ENCODE data around the gene TRDN. TPM values are rescaled to one million over a fixed set of nuclear protein-coding genes. Genes with fewer than 3 reads are reported as not detected.
A peak's percentile ranks its signal among the peaks of the same experiment; 100 is the strongest.

Gene TRDN
- total and polyA plus RNA-seq, 2 experiments from 2014 or later, result 0.10 to 0.48 TPM

DNA sequence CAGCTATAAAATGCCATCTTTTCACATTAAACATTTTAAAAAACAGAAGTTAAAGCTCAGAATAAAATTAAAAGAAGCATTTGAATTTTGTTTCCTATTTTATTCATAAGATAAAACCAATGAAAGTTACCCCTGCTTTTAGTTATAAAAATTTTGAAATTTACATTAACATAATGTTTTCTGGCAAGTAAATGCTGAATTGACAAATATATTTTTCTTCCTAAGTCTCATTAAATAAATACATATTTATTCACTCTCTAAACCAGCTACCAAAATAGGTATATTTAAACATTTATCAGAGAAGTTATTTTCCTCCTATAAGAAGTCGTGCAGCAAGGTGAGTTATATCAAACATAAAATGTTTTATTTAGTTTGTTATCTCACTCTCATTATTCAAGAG, 213.6 kb downstream of the TRDN start:
- Histone ChIP-seq H3K4me2 (no peak overlapping the region), H3K9me3 (ENCODE audit: low read depth) (no peaks in the 10 kb centered on the region), H3K27me3 (no peaks in the 10 kb centered on the region), H3K27ac (no peak overlapping the region), H3K79me2 (no peaks in the 10 kb centered on the region), H2AFZ (no peak overlapping the region), H3K4me1 (ENCODE audit: insufficient read depth) (no peaks in the 10 kb centered on the region), H4K20me1 (ENCODE audit: insufficient read depth, poor library complexity, severe bottlenecking) (no peaks in the 10 kb centered on the region), H3K9me2 (replicated peaks; ENCODE audit: insufficient read depth) (no peaks in the 10 kb centered on the region), H3K4me3 (no peak overlapping the region), H3K36me3 (replicated peaks; ENCODE audit: insufficient read depth, low read depth) (no peaks in the 10 kb centered on the region)
- no peak for DNase-seq (ENCODE audit: low spot score)
- TF ChIP-seq, protein P1, sequence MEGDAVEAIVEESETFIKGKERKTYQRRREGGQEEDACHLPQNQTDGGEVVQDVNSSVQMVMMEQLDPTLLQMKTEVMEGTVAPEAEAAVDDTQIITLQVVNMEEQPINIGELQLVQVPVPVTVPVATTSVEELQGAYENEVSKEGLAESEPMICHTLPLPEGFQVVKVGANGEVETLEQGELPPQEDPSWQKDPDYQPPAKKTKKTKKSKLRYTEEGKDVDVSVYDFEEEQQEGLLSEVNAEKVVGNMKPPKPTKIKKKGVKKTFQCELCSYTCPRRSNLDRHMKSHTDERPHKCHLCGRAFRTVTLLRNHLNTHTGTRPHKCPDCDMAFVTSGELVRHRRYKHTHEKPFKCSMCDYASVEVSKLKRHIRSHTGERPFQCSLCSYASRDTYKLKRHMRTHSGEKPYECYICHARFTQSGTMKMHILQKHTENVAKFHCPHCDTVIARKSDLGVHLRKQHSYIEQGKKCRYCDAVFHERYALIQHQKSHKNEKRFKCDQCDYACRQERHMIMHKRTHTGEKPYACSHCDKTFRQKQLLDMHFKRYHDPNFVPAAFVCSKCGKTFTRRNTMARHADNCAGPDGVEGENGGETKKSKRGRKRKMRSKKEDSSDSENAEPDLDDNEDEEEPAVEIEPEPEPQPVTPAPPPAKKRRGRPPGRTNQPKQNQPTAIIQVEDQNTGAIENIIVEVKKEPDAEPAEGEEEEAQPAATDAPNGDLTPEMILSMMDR (IDR thresholded peaks at IDR 0.05; ENCODE audit: poor library complexity), result no peak
- no peak for TF ChIP-seq EZH2 (IDR thresholded peaks at IDR 0.05; ENCODE audit: borderline replicate concordance)
- TF ChIP-seq EZH2phosphoT487 (IDR thresholded peaks at IDR 0.05; ENCODE audit: low read depth, severe bottlenecking, unreplicated experiment), result no peak
- WGBS (ENCODE audit: low lambda C conversion rate, missing lambda C conversion rate), result 88% methylated on average over 1 of the region's 1 CpG

DNA sequence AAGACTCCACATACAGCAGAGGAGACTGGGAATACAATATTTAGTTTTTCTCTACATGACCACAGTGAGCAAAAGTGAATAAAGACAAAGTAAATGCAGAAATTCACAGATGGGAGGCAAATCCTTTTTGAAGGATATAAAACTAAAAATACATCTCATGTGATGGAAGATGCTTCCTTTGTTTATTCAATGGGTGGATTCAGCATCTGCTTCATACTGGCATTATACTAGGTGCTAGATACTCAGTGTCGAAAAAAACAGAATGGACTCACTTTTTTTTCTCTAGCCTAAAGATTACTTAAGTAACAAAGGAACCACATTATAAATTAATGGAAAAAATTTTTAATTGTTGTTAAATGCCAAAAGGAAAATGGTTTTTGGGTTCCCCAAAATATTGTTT, 216.2 kb downstream of the TRDN start:
- H3K4me2 ChIP-seq, result no peak overlapping the region
- no peaks in the 10 kb centered on the region for H3K36me3 ChIP-seq (replicated peaks; ENCODE audit: insufficient read depth, low read depth)
- H3K27me3 ChIP-seq, result no peaks in the 10 kb centered on the region
- H3K79me2 ChIP-seq, result no peaks in the 10 kb centered on the region
- DNase-seq (ENCODE audit: low spot score), result no peak
- no peaks in the 10 kb centered on the region for H3K9me2 ChIP-seq (replicated peaks; ENCODE audit: insufficient read depth)
- no peak overlapping the region for H2AFZ ChIP-seq
- H3K4me1 ChIP-seq (ENCODE audit: insufficient read depth), result no peaks in the 10 kb centered on the region
- TF ChIP-seq EZH2 (IDR thresholded peaks at IDR 0.05; ENCODE audit: borderline replicate concordance) (no peak), EZH2phosphoT487 (IDR thresholded peaks at IDR 0.05; ENCODE audit: low read depth, severe bottlenecking, unreplicated experiment) (no peak)
- TF ChIP-seq, protein P1 (IDR thresholded peaks at IDR 0.05; ENCODE audit: poor library complexity), result no peak
- no peaks in the 10 kb centered on the region for H3K9me3 ChIP-seq (ENCODE audit: low read depth)
- H4K20me1 ChIP-seq (ENCODE audit: insufficient read depth, poor library complexity, severe bottlenecking), result no peaks in the 10 kb centered on the region
- WGBS (ENCODE audit: low lambda C conversion rate, missing lambda C conversion rate), result 64% methylated on average over 1 of the region's 1 CpG
- no peak overlapping the region for H3K4me3 ChIP-seq
- H3K27ac ChIP-seq, result no peak overlapping the region

DNA sequence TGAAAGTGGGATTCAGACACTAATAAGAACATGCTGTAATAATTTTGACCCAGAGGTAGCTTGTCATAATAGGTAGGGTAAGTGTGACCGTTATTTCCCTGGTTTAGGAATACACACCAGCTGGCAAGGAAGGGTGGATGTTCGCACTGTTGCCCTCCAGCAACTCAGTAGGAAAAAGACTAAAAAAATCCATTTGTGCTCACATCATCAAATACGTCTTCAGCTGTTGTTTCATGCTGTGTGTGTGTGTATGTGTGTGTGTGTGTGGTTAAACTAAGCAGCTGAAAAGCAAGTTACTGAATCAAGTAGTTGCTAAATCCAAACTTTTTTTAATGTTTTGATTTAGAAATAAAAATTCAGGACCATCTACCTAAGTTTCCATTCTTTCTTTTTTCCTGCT, 218.7 kb downstream of the TRDN start:
- no peak overlapping the region for H3K4me3 ChIP-seq
- H3K79me2 ChIP-seq, result no peaks in the 10 kb centered on the region
- no peaks in the 10 kb centered on the region for H3K9me2 ChIP-seq (replicated peaks; ENCODE audit: insufficient read depth)
- DNase-seq (ENCODE audit: low spot score), result peak; percentile 8
- H3K36me3 ChIP-seq (replicated peaks; ENCODE audit: insufficient read depth, low read depth), result no peaks in the 10 kb centered on the region
- 61% methylated on average over 3 of the region's 3 CpGs for WGBS (ENCODE audit: low lambda C conversion rate, missing lambda C conversion rate)
- H4K20me1 ChIP-seq (ENCODE audit: insufficient read depth, poor library complexity, severe bottlenecking), result no peaks in the 10 kb centered on the region
- H3K4me1 ChIP-seq (ENCODE audit: insufficient read depth), result no peaks in the 10 kb centered on the region
- H2AFZ ChIP-seq, result no peak overlapping the region
- H3K27me3 ChIP-seq, result no peaks in the 10 kb centered on the region
- no peak overlapping the region for H3K4me2 ChIP-seq
- H3K9me3 ChIP-seq (ENCODE audit: low read depth), result no peaks in the 10 kb centered on the region
- H3K27ac ChIP-seq, result no peak overlapping the region
- TF ChIP-seq, protein P1 (IDR thresholded peaks at IDR 0.05; ENCODE audit: poor library complexity), result no peak
- TF ChIP-seq EZH2phosphoT487 (IDR thresholded peaks at IDR 0.05; ENCODE audit: low read depth, severe bottlenecking, unreplicated experiment) (no peak), EZH2 (IDR thresholded peaks at IDR 0.05; ENCODE audit: borderline replicate concordance) (no peak)

DNA sequence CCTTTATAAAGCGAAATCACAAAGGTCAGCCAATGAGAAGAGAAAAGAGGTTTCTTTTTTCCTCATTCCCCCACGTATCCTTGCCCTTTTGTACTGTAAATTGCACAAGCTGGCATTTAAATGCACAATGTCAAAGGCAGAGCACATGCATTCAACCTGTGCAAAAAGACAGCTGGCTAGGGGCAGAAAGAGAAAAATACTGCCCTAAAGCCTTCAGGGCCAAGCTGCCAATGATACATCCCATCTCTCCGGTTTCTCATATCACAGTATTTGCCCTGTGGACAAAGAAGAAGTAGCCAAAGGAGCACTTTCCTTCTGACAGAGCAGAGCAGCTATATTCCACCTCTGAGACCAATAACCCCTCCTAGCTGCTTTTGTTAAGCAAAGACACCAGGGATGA, 219.2 kb downstream of the TRDN start:
- no peak for TF ChIP-seq EZH2 (IDR thresholded peaks at IDR 0.05; ENCODE audit: borderline replicate concordance)
- TF ChIP-seq, protein P1 (IDR thresholded peaks at IDR 0.05; ENCODE audit: poor library complexity), result no peak
- no peak for TF ChIP-seq EZH2phosphoT487 (IDR thresholded peaks at IDR 0.05; ENCODE audit: low read depth, severe bottlenecking, unreplicated experiment)
- Histone ChIP-seq H3K4me2 (no peak overlapping the region), H3K4me3 (no peak overlapping the region), H3K9me3 (ENCODE audit: low read depth) (no peaks in the 10 kb centered on the region), H3K4me1 (ENCODE audit: insufficient read depth) (no peaks in the 10 kb centered on the region), H3K79me2 (no peaks in the 10 kb centered on the region), H3K36me3 (replicated peaks; ENCODE audit: insufficient read depth, low read depth) (no peaks in the 10 kb centered on the region), H2AFZ (no peak overlapping the region), H3K27ac (no peak overlapping the region), H4K20me1 (ENCODE audit: insufficient read depth, poor library complexity, severe bottlenecking) (no peaks in the 10 kb centered on the region), H3K9me2 (replicated peaks; ENCODE audit: insufficient read depth) (no peaks in the 10 kb centered on the region), H3K27me3 (no peaks in the 10 kb centered on the region)
- no peak for DNase-seq (ENCODE audit: low spot score)
- 71% methylated on average over 3 of the region's 3 CpGs for WGBS (ENCODE audit: low lambda C conversion rate, missing lambda C conversion rate)
